GM21528 (cell line): ENCODE measurements around the gene ASCC3.

ENCODE experiments used
- ATAC-seq: cut with Tn5 transposase; IDR thresholded peaks from one replicate; pipeline ENCODE4 v1.9.1; 2021; ENCODE audit warnings: mild to moderate bottlenecking, moderate library complexity; ENCODE audit not compliant: unreplicated experiment, low FRiP score

Gene ASCC3

GRCh38 chr6:100458841-100459591, 422.1 kb downstream of the ASCC3 start:
- no peak for ATAC-seq
